Heart left ventricle (tissue), 13 donors: ENCODE data around the gene OSBPL10.

ENCODE experiments used
- POLR2A ChIP-seq, 2 donors: fragments of 450-650 bp; IDR thresholded peaks; one replicate each; pipeline ENCODE4 v1.6.1; 2017; ENCODE audit warnings: antibody characterized with exemption in 2 of 2, mild to moderate bottlenecking in 2 of 2, moderate library complexity in 2 of 2
- TF ChIP-seq, protein P1 (sequence below), 12 donors: fragments of 200-600 bp; sonication (generic) in 4 of 12; IDR thresholded peaks; one replicate each; pipeline versions ENCODE4 v1.5.0 to v1.8.0; 2018 to 2022; ENCODE audit warnings: antibody characterized with exemption in 12 of 12, mild to moderate bottlenecking in 5 of 12
- donor health status: ischemic (EF 13 %, LVEDD 7.1; RV severe dilation, severe dysfunction).
- donor health status: DM: no; HTN: yes; CAD: no.
- donor health status: DM: no; HTN: no; CAD: no.
- donor health status: ischemic (EF 25% LVEDD 6.9; RV normal size, moderate dysfunction).
- donor health status: ischemic (EF 25% LVEDD 5.7; RV mildly dilated, moderate dysfunction).
- donor health status: ischemic (EF 35%, LVEDD 5.7; RV mildly dilated, moderate dysfunction).
- donor health status: nonischemic (EF 11% LVEDD 7.7; RV severe dilation, severe dysfunction).
- donor health status: DM: yes; HTN: yes; CAD: no.
- donor health status: PGD.
- donor health status: ischemic (EF 29% LVEDD 5.4; RV normal size, mild dysfunction).
- donor health status: nonischemic (EF 23%, LVEDD 6.1; RV moderate dilation, normal function).

DNA sequence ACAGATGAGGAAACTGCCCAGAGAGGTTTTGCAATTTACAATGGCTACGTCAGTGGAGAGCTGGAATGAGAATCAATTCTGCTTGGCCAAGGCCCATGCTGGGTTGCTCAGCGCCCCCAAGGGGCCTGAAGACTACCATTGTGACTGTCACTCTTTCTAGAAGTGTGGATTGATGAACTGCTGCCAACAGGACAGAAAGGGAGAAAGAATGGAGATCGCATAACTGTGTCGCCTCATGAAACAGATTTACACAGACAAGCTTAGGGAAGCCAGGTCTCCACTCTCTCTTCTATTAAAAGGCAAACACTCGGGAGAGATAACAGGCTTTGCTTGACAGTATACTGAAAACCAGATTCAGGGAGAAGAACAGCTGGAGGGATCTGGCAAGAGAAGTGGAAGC, 288.3 kb downstream of the OSBPL10 start:
- TF ChIP-seq, protein P1, sequence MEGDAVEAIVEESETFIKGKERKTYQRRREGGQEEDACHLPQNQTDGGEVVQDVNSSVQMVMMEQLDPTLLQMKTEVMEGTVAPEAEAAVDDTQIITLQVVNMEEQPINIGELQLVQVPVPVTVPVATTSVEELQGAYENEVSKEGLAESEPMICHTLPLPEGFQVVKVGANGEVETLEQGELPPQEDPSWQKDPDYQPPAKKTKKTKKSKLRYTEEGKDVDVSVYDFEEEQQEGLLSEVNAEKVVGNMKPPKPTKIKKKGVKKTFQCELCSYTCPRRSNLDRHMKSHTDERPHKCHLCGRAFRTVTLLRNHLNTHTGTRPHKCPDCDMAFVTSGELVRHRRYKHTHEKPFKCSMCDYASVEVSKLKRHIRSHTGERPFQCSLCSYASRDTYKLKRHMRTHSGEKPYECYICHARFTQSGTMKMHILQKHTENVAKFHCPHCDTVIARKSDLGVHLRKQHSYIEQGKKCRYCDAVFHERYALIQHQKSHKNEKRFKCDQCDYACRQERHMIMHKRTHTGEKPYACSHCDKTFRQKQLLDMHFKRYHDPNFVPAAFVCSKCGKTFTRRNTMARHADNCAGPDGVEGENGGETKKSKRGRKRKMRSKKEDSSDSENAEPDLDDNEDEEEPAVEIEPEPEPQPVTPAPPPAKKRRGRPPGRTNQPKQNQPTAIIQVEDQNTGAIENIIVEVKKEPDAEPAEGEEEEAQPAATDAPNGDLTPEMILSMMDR (IDR thresholded peaks at IDR 0.05), result peak in 1 of 12 donors; percentile 9
- no peak for TF ChIP-seq POLR2A (IDR thresholded peaks at IDR 0.05)
